LNCaP clone FGC (cell line): ENCODE results near the gene DUSP3.

Experiments
- DNase-seq: peaks from one replicate; pipeline ENCODE4 v3.0.0-alpha.2; 2011; ENCODE audit warnings: low read depth
- H3K4me3 ChIP-seq: 2 replicates; pipeline ENCODE4 v1.5.1; 2011; ENCODE audit warnings: mild to moderate bottlenecking, low read depth, low read length, control low read depth
- TF ChIP-seq, protein P1 (sequence below): IDR thresholded peaks from 2 replicates; pipeline ENCODE4 v1.5.1; 2012; ENCODE audit warnings: mild to moderate bottlenecking; ENCODE audit not compliant: control insufficient read depth, insufficient read depth; ENCODE audit errors: extremely low read depth

DUSP3 gene

DNA sequence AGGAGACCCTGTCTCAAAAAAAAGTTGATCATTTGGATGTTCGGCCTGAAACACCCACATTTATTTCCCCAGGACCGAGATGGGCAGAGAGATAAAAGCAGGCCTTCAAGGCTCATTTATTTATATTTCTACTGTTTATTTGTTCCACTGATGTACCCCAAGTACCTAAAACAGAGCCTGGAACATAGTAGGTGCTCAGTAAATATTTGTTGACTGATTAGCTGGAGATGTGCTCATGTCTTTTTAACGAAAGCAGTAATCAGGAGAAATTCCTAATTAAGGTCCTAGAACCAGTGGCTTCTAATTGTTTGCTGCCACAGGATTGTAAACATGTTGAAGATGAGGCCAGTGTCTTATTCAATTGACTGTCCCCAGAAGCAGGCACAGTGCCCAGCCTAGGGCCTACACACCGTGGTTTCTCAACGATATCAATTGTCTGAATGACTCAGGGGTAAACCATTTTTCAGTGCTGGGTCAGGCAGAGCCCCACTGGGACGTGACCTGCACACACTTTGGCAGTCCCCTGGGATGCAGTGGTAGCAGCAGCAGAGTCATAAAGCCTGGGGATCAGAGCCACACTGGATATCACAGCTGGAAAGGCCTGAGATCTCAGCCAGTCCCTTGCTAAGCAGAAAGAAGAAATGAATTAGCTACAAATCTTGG is 54.9 kb downstream of the DUSP3 start:
- no peak for DNase-seq
- H3K4me3 ChIP-seq: no peak overlapping the region
- TF ChIP-seq, protein P1, sequence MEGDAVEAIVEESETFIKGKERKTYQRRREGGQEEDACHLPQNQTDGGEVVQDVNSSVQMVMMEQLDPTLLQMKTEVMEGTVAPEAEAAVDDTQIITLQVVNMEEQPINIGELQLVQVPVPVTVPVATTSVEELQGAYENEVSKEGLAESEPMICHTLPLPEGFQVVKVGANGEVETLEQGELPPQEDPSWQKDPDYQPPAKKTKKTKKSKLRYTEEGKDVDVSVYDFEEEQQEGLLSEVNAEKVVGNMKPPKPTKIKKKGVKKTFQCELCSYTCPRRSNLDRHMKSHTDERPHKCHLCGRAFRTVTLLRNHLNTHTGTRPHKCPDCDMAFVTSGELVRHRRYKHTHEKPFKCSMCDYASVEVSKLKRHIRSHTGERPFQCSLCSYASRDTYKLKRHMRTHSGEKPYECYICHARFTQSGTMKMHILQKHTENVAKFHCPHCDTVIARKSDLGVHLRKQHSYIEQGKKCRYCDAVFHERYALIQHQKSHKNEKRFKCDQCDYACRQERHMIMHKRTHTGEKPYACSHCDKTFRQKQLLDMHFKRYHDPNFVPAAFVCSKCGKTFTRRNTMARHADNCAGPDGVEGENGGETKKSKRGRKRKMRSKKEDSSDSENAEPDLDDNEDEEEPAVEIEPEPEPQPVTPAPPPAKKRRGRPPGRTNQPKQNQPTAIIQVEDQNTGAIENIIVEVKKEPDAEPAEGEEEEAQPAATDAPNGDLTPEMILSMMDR: no peak

DNA sequence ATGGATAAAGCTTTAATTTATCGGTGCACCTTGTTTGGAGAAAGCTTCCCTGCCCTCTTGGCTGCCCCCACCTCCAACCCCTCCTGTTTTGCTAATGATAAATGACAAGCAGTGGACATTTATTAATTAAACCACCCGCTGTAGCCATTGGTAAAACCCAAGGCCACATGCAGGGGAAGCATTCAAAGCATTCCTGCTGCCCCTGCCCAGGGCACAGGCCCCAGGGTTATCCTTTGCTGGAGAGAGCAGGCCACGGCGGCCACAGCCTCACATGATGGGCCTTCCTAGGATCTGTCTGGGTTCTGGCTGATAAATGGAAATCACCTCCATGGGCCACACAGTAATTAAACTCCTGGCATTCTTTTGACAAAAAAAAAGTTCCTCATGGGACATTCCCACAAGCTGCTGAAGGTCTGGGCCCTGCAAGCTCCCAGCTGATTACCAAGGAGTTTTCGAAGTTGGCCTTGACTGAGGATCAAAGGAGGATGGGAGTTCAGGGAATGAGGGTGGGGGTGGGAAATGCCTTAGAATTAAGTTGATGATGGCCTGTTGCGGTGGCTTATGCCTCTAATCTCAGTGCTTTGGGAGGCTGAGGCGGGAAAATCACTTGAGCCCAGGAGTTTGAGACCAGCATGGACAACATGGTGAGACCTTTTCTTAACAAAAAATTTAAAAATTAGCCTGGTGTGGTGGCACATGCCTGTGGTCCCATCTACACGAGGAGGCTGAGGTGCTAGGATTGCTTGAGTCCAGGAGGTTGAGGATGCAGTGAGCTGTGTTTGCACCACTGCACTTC is 55.7 kb downstream of the DUSP3 start:
- TF ChIP-seq, protein P1: no peak
- DNase-seq: no peak
- no peak overlapping the region for H3K4me3 ChIP-seq

DNA sequence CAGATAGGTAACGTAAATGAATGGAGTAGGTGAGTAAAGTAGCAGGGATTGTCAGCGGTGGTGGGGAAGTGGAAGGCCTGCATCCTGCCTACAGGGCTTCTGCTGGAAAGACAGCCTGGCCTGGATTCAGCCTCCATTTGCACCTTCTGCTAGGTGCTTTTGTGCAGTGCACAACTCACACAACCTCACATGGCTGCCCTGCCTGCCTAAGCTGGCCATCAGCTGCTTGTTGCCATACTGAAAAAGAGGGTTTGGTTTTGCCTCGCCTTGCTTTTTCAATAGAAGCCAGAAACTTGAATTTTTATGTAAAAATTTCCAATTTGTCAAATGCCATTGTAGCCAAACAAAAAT is 56.5 kb downstream of the DUSP3 start:
- DNase-seq: no peak
- TF ChIP-seq, protein P1: no peak
- H3K4me3 ChIP-seq: no peak overlapping the region

GRCh38 chr17:43721537-43722268 is 57.1 kb downstream of the DUSP3 start:
- DNase-seq: no peak
- TF ChIP-seq, protein P1: no peak
- H3K4me3 ChIP-seq: no peak overlapping the region

- TF ChIP-seq, protein P1: no peak
- DNase-seq: no peak
- H3K4me3 ChIP-seq: no peak overlapping the region
These were observed 58.3 kb downstream of the DUSP3 start for GRCh38 chr17:43720311-43721060.

DNA sequence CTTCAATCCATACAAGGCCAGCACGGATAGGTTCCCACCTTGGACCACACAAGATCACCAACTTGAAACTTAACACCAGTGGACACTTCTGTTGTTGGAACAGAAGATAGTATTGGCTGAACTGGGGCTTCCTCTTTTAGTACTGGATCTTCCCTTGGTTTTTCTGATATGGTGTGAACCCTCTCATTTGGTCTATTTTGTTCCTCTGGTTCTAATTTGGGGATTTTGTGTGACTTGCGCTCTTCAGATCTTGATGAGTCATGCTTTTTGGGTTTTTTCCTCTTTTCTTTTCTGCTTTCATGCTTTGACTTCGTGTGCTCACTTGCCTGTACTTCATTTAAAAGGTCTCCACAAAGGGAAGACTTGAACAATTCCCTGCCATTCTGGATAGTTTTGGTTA is 59.2 kb downstream of the DUSP3 start:
- TF ChIP-seq, protein P1: no peak
- DNase-seq: no peak
- no peak overlapping the region for H3K4me3 ChIP-seq
